ENCODE data around the gene UNC13A.
A peak's percentile ranks its signal among the peaks of the same experiment; 100 is the strongest.

Gene UNC13A

GRCh38 chr19:17607936-17608335 is 80.2 kb downstream of the UNC13A start:
- peaks cover 5% of the 10 kb centered on the region for H3K27me3 ChIP-seq (ENCODE audit: insufficient read depth, low read length, poor library complexity)
- H3K4me2 ChIP-seq (ENCODE audit: insufficient read depth, low read length): no peak overlapping the region
- no peak for TF ChIP-seq EZH2 (IDR thresholded peaks at IDR 0.05; ENCODE audit: borderline replicate concordance, low read depth, low read length, severe bottlenecking)
- TF ChIP-seq, protein P1, sequence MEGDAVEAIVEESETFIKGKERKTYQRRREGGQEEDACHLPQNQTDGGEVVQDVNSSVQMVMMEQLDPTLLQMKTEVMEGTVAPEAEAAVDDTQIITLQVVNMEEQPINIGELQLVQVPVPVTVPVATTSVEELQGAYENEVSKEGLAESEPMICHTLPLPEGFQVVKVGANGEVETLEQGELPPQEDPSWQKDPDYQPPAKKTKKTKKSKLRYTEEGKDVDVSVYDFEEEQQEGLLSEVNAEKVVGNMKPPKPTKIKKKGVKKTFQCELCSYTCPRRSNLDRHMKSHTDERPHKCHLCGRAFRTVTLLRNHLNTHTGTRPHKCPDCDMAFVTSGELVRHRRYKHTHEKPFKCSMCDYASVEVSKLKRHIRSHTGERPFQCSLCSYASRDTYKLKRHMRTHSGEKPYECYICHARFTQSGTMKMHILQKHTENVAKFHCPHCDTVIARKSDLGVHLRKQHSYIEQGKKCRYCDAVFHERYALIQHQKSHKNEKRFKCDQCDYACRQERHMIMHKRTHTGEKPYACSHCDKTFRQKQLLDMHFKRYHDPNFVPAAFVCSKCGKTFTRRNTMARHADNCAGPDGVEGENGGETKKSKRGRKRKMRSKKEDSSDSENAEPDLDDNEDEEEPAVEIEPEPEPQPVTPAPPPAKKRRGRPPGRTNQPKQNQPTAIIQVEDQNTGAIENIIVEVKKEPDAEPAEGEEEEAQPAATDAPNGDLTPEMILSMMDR (IDR thresholded peaks at IDR 0.05; ENCODE audit: borderline replicate concordance, extremely low read depth, low read length, poor library complexity, severe bottlenecking): no peak
- H3K9ac ChIP-seq (ENCODE audit: low read depth, low read length): no peak overlapping the region
- no peaks in the 10 kb centered on the region for H3K36me3 ChIP-seq (ENCODE audit: insufficient read depth, low read length)
- H3K9me3 ChIP-seq (ENCODE audit: insufficient read depth, low read length, severe bottlenecking): no peaks in the 10 kb centered on the region
- no peak for DNase-seq
- H3K79me2 ChIP-seq (ENCODE audit: insufficient read depth, low read length): no peaks in the 10 kb centered on the region
- ATAC-seq (ENCODE audit: insufficient read depth, low read depth): no peak
- no peaks in the 10 kb centered on the region for H4K20me1 ChIP-seq (ENCODE audit: insufficient read depth, low read length)
- no peaks in the 10 kb centered on the region for H3K4me1 ChIP-seq (ENCODE audit: insufficient read depth, low read length)
- no peak overlapping the region for H3K4me3 ChIP-seq (ENCODE audit: low read depth in 1 of 2, low read length in 2 of 2)
- no peak overlapping the region for H2AFZ ChIP-seq (ENCODE audit: low read depth, low read length)
- H3K27ac ChIP-seq (ENCODE audit: low read length): no peak overlapping the region

DNA sequence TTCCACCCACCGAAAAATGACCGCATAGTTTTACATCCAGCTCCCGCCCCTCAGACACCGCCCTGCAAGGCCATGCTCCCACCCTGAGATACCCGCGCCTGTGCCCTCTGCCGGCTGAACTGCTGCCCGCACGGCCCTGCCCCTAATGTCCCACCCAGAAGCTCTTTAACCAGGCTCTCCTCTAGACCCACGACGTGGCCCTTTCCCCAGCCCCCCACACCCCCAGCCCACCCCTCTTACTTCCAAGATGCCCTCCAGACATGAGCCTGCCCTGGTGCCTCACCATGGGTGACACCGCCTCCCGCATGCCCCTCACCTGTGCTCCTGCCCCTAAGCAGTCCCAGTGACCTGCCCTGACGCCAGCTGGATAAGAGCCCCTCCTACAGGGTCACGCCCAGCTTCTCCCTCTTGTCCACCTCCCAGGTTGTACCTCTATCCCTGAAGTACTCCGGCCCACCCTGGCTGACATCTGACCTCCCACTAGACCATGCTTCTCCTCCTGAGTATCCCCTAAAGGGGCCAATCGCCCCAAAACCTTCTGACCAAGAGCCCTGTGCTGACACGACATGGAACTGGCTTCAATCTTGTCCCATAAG is 81.5 kb downstream of the UNC13A start:
- Histone ChIP-seq H3K27me3 (ENCODE audit: insufficient read depth, low read length, poor library complexity) (peaks cover 6% of the 10 kb centered on the region), H3K36me3 (ENCODE audit: insufficient read depth, low read length) (no peaks in the 10 kb centered on the region), H4K20me1 (ENCODE audit: insufficient read depth, low read length) (no peaks in the 10 kb centered on the region), H3K4me2 (ENCODE audit: insufficient read depth, low read length) (no peak overlapping the region), H3K9ac (ENCODE audit: low read depth, low read length) (no peak overlapping the region), H3K9me3 (ENCODE audit: insufficient read depth, low read length, severe bottlenecking) (no peaks in the 10 kb centered on the region), H2AFZ (ENCODE audit: low read depth, low read length) (no peak overlapping the region), H3K79me2 (ENCODE audit: insufficient read depth, low read length) (no peaks in the 10 kb centered on the region), H3K4me1 (ENCODE audit: insufficient read depth, low read length) (no peaks in the 10 kb centered on the region), H3K4me3 (ENCODE audit: low read depth in 1 of 2, low read length in 2 of 2) (no peak overlapping the region), H3K27ac (ENCODE audit: low read length) (no peak overlapping the region)
- ATAC-seq (ENCODE audit: insufficient read depth, low read depth): no peak
- no peak for TF ChIP-seq EZH2 (IDR thresholded peaks at IDR 0.05; ENCODE audit: borderline replicate concordance, low read depth, low read length, severe bottlenecking)
- TF ChIP-seq, protein P1 (IDR thresholded peaks at IDR 0.05; ENCODE audit: borderline replicate concordance, extremely low read depth, low read length, poor library complexity, severe bottlenecking): no peak
- DNase-seq: no peak

GRCh38 chr19:17605761-17606589 is 82.2 kb downstream of the UNC13A start:
- Histone ChIP-seq H3K9ac (ENCODE audit: low read depth, low read length) (no peak overlapping the region), H2AFZ (ENCODE audit: low read depth, low read length) (no peak overlapping the region), H4K20me1 (ENCODE audit: insufficient read depth, low read length) (no peaks in the 10 kb centered on the region), H3K36me3 (ENCODE audit: insufficient read depth, low read length) (no peaks in the 10 kb centered on the region), H3K79me2 (ENCODE audit: insufficient read depth, low read length) (no peaks in the 10 kb centered on the region), H3K27ac (ENCODE audit: low read length) (no peak overlapping the region), H3K4me1 (ENCODE audit: insufficient read depth, low read length) (no peaks in the 10 kb centered on the region), H3K27me3 (ENCODE audit: insufficient read depth, low read length, poor library complexity) (peaks cover 6% of the 10 kb centered on the region), H3K4me2 (ENCODE audit: insufficient read depth, low read length) (no peak overlapping the region), H3K9me3 (ENCODE audit: insufficient read depth, low read length, severe bottlenecking) (no peaks in the 10 kb centered on the region), H3K4me3 (ENCODE audit: low read depth in 1 of 2, low read length in 2 of 2) (no peak overlapping the region)
- ATAC-seq (ENCODE audit: insufficient read depth, low read depth): no peak
- DNase-seq: peak; percentile 10
- no peak for TF ChIP-seq EZH2 (IDR thresholded peaks at IDR 0.05; ENCODE audit: borderline replicate concordance, low read depth, low read length, severe bottlenecking)
- TF ChIP-seq, protein P1 (IDR thresholded peaks at IDR 0.05; ENCODE audit: borderline replicate concordance, extremely low read depth, low read length, poor library complexity, severe bottlenecking): peak; percentile 55
